Measurements from ENCODE around the gene RTP3.

Gene RTP3

DNA sequence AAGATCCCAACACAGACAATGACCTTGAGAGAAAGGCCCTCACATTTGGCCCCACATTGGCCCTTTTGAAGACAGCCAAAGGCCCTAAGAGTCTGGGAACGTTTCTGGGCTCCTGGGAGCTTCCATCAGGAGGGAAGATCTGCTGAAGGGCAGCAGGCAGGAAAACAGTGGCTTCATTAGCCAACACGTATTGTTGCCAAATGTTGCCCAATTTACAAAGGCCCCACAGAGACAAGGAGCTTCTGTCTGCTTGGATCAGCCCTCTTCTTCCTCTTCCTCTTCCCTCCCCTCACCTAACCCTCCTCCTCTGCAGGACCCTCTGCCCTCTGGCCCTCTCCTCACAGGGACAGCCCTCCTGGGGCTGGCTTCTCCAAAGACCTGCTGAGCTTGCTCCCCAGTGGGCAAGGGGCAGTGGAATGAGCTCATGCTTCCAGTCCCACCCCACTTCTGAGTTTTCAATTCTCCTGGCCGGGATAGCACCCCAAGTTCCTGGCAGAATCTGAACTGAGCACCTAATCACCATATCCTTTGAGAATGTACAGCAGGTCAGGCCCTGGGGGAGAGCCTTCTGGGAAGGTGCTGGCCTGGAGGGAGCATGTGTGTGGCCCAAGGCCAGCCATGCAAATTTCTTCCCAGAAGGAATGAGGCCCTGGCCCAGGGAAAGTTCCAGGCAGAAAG is 28.0 kb upstream of the RTP3 start:
- DNase-seq: no peak

- no peak for DNase-seq
Observed at GRCh38 chr3:46470831-46471230, 26.9 kb upstream of the RTP3 start.

DNA sequence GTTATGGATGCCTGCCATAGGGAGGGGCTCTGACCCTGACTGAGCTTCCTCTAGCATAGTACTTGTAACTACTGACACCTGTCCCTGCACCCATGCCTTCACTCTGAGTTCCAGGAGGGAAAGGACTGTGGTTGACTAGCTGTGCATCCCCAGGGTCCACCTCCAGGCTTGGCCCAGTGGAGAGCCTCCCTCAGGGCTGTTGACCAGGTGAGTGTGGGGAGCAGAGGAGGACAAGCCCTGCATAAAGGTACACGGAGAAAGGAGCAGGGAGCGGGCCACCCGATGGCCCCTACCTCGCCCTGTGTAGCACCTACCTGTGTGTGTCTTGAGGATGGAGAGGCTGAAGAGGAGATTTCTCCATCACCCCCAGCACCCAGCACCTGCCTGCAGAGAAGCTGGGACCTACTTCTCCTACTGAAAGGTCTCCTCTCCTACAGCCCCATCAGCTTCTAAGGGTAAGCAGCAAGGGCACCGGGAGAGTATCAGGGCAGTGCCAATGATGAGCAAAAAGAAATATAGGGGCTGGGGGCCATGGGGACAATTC is 26.3 kb upstream of the RTP3 start:
- DNase-seq: no peak

GRCh38 chr3:46472736-46473135 is 25.0 kb upstream of the RTP3 start:
- no peak for DNase-seq

- no peak for DNase-seq
Observed at GRCh38 chr3:46477145-46477544, 20.6 kb upstream of the RTP3 start.

- no peak for DNase-seq
Observed at GRCh38 chr3:46477756-46478155, 20.0 kb upstream of the RTP3 start.

DNA sequence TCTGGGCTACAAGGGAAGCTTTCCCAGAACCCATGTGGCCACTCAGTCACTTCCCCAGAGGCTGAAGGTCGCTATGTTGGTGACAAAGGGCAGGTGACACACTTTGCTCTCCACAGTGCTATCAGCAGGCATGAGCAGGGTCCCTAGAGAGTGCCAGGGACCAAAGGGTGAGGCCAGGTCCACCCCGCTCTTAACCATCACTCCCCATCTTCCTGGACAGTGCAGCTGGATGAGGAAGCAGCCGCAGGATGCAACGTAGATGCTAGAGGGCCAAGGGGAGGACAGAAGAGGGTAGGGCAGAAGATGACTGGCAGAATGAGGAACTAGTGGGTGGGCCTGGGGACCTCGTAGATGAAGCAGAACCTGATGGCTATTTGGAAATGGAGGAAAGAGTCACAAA is 19.4 kb upstream of the RTP3 start:
- no peak for DNase-seq

GRCh38 chr3:46479021-46479420 is 18.8 kb upstream of the RTP3 start:
- DNase-seq: no peak

GRCh38 chr3:46479696-46480095 is 18.1 kb upstream of the RTP3 start:
- no peak for DNase-seq

- DNase-seq: no peak
Observed at GRCh38 chr3:46480491-46481195, 17.1 kb upstream of the RTP3 start.

DNA sequence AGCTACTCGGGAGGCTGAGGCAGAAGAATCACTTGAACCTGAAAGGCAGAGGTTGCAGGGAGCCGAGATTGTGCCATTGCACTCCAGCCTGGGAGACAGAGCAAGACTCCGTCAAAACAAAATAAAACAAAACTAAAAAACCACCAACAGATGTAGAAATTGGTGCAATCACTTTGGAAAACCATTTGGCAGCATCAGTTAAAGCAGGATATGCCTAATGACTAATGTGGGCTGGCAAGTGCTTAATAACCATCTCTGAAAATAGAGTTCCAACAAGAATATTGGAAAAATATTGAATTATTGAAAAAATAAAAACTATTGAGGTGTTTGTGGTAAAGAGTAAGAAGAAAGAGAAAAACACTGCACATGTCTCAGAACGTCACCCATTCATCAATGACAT is 16.1 kb upstream of the RTP3 start:
- no peak for DNase-seq

- no peak for DNase-seq
Observed at GRCh38 chr3:46482632-46483350, 15.0 kb upstream of the RTP3 start.

DNA sequence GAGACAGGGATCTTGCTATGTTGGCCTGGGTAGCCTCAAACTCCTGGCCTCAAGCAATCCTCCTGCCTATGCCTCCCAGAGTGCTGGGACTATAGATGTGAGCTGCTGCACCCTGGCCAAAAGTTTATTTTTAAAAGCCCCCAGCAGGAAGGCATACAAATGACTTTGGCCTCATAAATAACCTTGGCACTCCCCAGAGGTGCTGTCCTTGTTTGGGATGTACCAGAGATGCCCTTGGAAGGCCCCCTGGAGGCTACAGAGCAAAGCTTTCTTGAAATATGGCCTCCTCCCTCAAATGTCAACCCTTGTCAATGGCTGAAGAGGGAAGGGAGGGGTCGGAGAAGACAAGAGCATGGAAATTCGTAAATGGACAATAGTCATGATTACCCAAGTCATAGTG is 14.0 kb upstream of the RTP3 start:
- no peak for DNase-seq

- DNase-seq: no peak
Observed at GRCh38 chr3:46484388-46484787, 13.4 kb upstream of the RTP3 start.

DNA sequence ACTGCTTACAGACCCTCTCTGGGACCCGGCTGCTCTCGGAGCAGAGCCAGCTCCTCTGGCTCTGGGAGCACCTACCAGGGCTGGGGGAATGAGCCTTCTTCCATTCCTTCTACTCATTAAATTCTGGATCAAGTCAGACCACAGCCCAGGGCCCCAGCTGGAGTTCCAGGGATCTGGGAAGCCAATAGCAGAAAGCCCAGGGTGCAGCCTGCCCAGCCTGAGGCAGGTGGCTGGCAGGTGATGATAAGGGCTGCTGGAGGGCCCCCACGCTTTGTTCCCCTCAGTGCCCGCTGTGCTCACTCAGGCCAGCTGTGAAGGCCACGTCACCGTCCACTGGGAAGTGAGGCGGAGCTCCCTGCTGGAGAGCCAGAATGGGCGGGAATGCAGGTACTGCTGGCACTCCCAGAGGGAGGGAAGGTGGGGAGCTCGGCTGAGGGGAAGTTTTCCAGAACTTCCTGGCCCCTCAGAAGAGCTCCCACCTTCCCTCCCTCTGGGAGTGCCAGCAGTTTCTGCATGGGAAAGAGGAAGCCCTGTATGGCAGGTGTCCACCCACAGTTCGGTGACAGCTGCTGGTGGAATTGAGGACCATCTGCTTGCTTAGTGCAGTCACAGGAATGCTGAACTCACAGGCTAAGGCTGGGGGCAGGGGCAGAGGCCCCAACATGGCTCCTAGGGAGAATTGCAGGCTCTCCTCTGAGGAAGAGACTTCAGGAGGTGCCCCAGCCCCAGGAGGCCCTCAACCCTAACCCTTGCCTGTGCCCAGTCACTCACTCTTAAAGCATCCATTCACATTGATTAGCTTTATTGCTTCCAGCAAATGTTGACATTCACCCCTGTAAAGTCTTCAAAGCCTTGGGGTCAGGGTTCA is 12.6 kb upstream of the RTP3 start:
- peak; percentile 31 for DNase-seq

DNA sequence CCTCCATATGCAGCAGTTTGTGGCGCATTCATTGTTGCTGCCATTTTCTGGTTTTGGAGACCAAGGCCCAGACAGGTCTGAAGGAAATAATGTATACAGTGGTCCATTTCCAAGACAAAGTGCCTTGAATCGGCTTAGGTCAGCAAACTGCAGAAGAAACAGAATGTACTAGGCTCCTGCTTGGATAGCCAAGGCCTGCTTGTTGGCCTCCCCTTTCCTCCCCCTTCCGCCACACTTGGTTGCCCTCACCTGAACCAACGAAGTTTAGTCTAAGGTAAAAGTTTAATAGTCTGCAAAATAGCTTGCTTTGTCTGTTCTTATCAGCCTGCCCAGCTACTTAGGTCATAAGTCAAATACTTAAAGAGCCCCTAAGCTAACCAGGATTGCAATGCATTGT is 12.0 kb upstream of the RTP3 start:
- DNase-seq: no peak

- DNase-seq: peak; percentile 15
Observed at GRCh38 chr3:46488735-46489361, 8.9 kb upstream of the RTP3 start.

- no peak for DNase-seq
Observed at GRCh38 chr3:46489381-46489780, 8.4 kb upstream of the RTP3 start.

GRCh38 chr3:46489875-46490274 is 7.9 kb upstream of the RTP3 start:
- DNase-seq: no peak

DNA sequence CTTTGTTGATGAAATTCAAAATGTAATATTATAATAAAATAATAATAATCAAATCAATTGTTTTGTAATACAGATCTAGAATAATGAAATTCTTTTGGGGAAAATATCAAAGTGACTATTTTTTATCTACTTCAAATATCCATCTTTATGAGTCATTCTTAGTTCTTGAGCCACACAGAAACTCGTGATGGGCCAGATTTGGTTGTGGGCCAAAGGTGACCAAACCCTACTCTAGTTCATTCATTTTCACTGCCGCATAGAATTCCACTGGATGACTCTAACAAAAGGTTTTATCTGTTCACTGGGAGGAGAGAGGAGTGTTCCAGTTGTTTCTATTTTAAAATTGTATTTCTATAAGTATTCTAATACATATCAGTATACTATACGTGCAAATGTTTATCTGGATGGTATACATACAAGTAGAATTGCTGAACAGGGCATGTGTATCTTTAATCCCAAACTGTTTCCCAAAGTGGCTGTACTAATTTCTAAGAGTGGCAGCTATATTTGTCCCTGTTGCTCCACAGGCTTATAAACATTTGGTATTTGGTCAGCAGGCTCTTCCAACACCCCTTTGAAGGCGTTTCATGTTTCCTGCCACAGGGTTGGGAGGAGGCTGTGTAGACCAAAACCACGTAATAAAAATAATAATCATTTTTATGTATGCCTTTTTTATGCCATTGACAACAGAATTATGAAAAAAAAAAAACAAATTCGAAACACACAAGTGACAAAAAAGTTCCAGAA is 7.3 kb upstream of the RTP3 start:
- DNase-seq: no peak

Measured in NCI-H1694 treated with DMSO at 0.1 percent for 48 hours (cell line).